HepG2 (cell line): ENCODE results near the gene POLR3H. TPM values are rescaled to one million over a fixed set of nuclear protein-coding genes. Genes with fewer than 3 reads are reported as not detected.

Experiments used
- ARID4A ChIP-seq: sonication (generic); formaldehyde crosslinking; IDR thresholded peaks from 2 replicates; pipeline ENCODE4 v1.5.0; 2020; ENCODE audit warnings: mild to moderate bottlenecking, missing genetic modification reagents, borderline replicate concordance
- CCDC6 ChIP-seq: sonication (generic); formaldehyde crosslinking; IDR thresholded peaks from 2 replicates; pipeline ENCODE4 v1.8.1; 2022; ENCODE audit warnings: mild to moderate bottlenecking, missing genetic modification reagents, moderate library complexity
- EP300 ChIP-seq, 3 experiments: sonication (generic) in 1 of 3; formaldehyde crosslinking in 1 of 3; IDR thresholded peaks; 2 replicates each; pipeline versions ENCODE4 v1.5.1 to v1.6.1; 2011 to 2020; ENCODE audit warnings: low read depth in 2 of 3, low read length in 2 of 3, borderline replicate concordance in 1 of 3, improper control_type of control experiment in 1 of 3, mild to moderate bottlenecking in 1 of 3, missing genetic modification reagents in 1 of 3, moderate library complexity in 1 of 3
- HIC2 ChIP-seq: sonication (generic); formaldehyde crosslinking; IDR thresholded peaks from 2 replicates; pipeline ENCODE4 v1.9.0; 2022; ENCODE audit warnings: low read depth, missing genetic modification reagents
- NFYC ChIP-seq: IDR thresholded peaks from 2 replicates; pipeline ENCODE4 v1.6.1; 2016; ENCODE audit warnings: missing genetic modification reagents, missing compliant biosample characterization
- NR2F6 ChIP-seq, 2 experiments: IDR thresholded peaks; 2 replicates each; pipeline ENCODE4 v1.6.1; 2016; ENCODE audit warnings: antibody characterized with exemption in 1 of 2, mild to moderate bottlenecking in 1 of 2
- REXO4 ChIP-seq: sonication (generic); formaldehyde crosslinking; IDR thresholded peaks from 2 replicates; pipeline ENCODE4 v1.8.0; 2022; ENCODE audit warnings: missing genetic modification reagents, mild to moderate bottlenecking, borderline replicate concordance
- SIX1 ChIP-seq: sonication (generic); formaldehyde crosslinking; IDR thresholded peaks from 2 replicates; pipeline ENCODE4 v1.4.0; 2020; ENCODE audit warnings: missing genetic modification reagents, borderline replicate concordance
- SRSF9 ChIP-seq: fragments of 200-400 bp; formaldehyde crosslinking; IDR thresholded peaks from 2 replicates; pipeline ENCODE4 v1.6.1; 2018; ENCODE audit warnings: borderline replicate concordance, mild to moderate bottlenecking, low read depth, low read length; ENCODE audit not compliant: insufficient read depth, poor library complexity, severe bottlenecking
- TFDP2 ChIP-seq: sonication (generic); formaldehyde crosslinking; IDR thresholded peaks from 2 replicates; pipeline ENCODE4 v1.4.0; 2020; ENCODE audit warnings: missing genetic modification reagents
- ZNF256 ChIP-seq: sonication (generic); formaldehyde crosslinking; conservative IDR thresholded peaks from 2 replicates; pipeline ENCODE4 v1.4.0; 2020; ENCODE audit warnings: missing genetic modification reagents
- ZNF598 ChIP-seq: sonication (generic); formaldehyde crosslinking; IDR thresholded peaks from 2 replicates; pipeline ENCODE4 v1.5.1; 2020; ENCODE audit warnings: mild to moderate bottlenecking, missing genetic modification reagents, borderline replicate concordance
- polyA plus RNA-seq, 8 experiments: library from polyadenylated mRNA; depleted of rRNA in 3 of 8; stranded (reverse) in 7 of 8; unstranded in 1 of 8; fragments of >200 nt; fragmentation: Illumina TruSeq in 4 of 8; extraction: Trizol in 4 of 8; gene quantifications; 2 replicates each; pipeline versions ENCODE4 v1.2.1 to v1.2.3, GENCODE V29; 2011 to 2016; ENCODE audit warnings: low read depth in 4 of 8, missing spikeins in 1 of 8, mixed read lengths in 1 of 8; ENCODE audit not compliant: insufficient read depth in 1 of 8
- total RNA-seq, 5 experiments: library from RNA; depleted of rRNA; stranded (reverse); fragments of >200 nt; fragmentation: Illumina TruSeq; extraction: Trizol; gene quantifications; 2 replicates each; pipeline ENCODE4 v1.2.3, GENCODE V29; 2016; ENCODE audit warnings: low read depth in 1 of 5

Gene POLR3H
- total and polyA plus RNA-seq, 2 of the 13 experiments (the other 11 are each of a cell fraction or from before 2014, with no cell fraction given) = 10.3 to 28.6 TPM

GRCh38 chr22:41557401-41558240 lies 13.4 kb upstream of the POLR3H start (continued):
- no peak for TF ChIP-seq SRSF9
- no peak for TF ChIP-seq SIX1 (CRISPR knock-in tag)
- peak; percentile 50; the same call in 1 of the 2 replicates for TF ChIP-seq HIC2 (CRISPR knock-in tag)
- TF ChIP-seq ZNF598 (CRISPR knock-in tag) = 0 out of 2 replicates have a peak, but pooled peaks have one; percentile 24
- peak; percentile 69 for TF ChIP-seq NFYC (CRISPR knock-in tag)
- peak; percentile 14; the same call in 1 of the 2 replicates for TF ChIP-seq NR2F6 (IDR thresholded peaks at IDR 0.05)
- no peak for TF ChIP-seq NR2F6 (CRISPR knock-in tag; IDR thresholded peaks at IDR 0.05)
- TF ChIP-seq TFDP2 (CRISPR knock-in tag) = no peak
- TF ChIP-seq CCDC6 = no peak
- no peak for TF ChIP-seq REXO4 (CRISPR knock-in tag)
- 0 out of 2 replicates have a peak, but pooled peaks have one; percentile 25 for TF ChIP-seq ARID4A (CRISPR knock-in tag)
- TF ChIP-seq ZNF256 (CRISPR knock-in tag) = no peak
- TF ChIP-seq EP300 (IDR thresholded peaks at IDR 0.05; ENCODE audit: low read depth in 2 of 2, low read length in 2 of 2) = 0 out of 4 replicates have a peak, but pooled peaks of 1 of the 2 experiments have one; percentile 26
- no peak for TF ChIP-seq EP300 (CRISPR knock-in tag; IDR thresholded peaks at IDR 0.05; ENCODE audit: borderline replicate concordance)
